HG02588 (cell line): Measurements from ENCODE around the gene GATB.

Experiments
- ATAC-seq: cut with Tn5 transposase; IDR thresholded peaks from one replicate; pipeline ENCODE4 v1.9.1; 2021; ENCODE audit warnings: mild to moderate bottlenecking, moderate library complexity; ENCODE audit not compliant: unreplicated experiment

Gene GATB

DNA sequence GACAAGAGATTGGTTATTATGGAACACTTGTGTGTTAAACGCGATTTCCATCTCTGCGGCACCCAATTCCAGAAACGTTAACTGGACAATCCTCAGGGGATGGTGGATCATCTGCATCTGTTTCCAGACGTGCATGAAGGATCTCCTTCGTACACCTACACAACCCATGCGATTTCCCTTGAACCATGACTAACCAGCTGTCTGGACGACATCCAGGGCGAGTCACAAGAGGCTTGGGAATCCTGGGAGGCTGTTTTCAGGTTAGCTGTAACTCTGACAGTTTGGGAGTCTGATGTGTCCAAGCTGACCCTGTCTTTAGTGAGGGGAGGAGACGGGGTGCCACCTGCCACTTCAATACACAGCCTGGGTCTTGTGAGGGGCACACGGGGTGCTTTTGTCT, 84.5 kb downstream of the GATB start:
- no peak for ATAC-seq

GRCh38 chr4:151675411-151675971, 85.3 kb downstream of the GATB start:
- no peak for ATAC-seq

DNA sequence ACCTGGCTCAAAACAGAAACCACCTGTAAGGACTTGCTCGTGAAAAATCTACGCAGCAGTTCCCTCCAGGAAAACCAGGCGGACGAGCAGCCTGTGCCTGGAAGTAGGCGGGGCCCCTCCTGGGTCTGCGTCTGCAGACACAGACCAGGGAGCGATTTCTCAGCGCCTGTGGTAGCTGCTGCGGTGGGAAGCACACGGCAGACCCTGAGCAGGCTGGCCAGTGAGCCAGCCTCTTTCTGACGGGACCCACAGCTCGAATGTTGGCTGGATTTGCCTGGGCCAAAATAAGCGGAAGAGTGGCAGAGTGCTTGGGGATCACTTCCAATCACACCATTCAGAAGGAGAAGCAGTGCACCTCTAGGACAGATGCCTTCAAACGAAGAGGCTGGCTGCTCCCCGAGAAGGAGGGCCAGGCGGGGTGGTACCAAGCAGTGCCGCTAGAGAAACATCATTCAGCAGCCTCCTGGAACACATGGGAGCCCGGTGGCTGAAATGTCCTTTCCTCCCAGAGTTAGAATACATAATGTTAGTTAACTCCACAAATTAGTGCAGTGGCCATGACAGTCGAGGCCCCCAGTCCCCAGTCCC, 85.9 kb downstream of the GATB start:
- ATAC-seq: no peak

DNA sequence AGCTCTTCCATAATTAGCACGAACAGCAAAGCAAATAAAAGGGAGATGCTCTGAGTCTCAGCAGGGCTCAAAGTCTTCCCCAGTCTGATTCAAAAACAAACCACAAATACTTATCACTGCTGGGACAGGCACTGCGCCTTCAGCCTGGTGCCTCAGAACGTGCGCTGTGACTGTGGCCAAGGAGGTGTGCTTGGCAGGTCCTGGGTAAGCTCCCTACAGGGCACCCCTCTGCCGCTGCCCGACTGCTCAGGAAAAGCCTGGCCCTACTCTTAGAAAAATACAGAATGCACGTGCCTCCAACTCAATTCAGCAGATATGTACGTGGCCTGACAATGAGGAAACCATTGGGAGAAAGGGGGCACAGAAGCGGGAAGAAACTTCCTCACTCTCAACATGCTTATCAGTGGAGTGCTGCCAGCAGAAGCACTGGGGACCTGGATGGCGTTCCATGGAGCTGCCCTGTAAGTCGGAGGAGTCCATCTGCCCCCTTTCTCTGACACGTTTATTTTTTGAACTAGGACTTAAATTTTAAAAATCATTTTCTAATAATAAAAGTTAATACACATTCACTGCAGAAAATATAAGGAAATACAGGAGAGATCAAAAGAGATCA, 86.8 kb downstream of the GATB start:
- no peak for ATAC-seq

- ATAC-seq: no peak
Observed at GRCh38 chr4:151672996-151673395, 87.8 kb downstream of the GATB start.

- ATAC-seq: no peak
Observed at GRCh38 chr4:151671541-151672059, 89.2 kb downstream of the GATB start.

DNA sequence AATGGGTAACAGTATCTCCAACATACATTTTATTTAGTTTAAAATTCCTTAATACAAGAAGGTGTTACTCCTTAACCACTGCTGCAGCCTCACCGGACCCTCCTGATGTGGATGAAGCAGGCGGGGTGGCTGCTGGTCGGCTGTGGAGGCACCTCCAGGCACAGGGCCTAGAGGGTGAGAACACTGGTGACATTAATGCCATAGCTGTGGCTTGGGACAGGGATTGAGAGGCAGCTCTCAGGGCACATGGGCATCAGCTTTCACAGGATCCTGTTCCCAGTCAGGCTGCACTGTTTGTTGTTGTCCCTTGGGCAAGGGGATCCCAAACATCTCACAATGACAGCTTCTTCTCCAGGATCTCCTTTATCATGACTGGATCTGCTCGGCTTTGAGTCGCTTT, 90.0 kb downstream of the GATB start:
- ATAC-seq: no peak

GRCh38 chr4:151669990-151670389, 90.8 kb downstream of the GATB start:
- ATAC-seq: no peak

- no peak for ATAC-seq
Observed at GRCh38 chr4:151668689-151669402, 92.0 kb downstream of the GATB start.

DNA sequence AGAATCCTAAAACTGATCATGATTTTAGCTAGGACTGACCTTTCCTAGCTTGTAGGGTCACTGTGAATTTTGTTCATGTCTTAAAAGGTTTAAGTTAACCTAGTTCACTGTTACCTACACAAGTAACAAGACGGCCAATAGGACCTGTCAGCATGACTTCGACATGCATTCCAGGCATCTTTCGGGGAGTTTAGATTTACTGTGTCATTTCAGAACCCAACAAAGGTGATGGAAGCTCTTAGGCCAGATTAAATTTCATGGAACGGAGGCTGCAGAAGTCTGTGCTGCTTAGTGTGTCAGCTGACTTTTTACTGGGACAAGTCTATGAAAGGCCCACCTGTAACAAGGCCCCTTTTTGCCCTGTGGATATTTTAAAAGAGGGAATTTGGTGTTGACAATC, 93.1 kb downstream of the GATB start:
- ATAC-seq: no peak

DNA sequence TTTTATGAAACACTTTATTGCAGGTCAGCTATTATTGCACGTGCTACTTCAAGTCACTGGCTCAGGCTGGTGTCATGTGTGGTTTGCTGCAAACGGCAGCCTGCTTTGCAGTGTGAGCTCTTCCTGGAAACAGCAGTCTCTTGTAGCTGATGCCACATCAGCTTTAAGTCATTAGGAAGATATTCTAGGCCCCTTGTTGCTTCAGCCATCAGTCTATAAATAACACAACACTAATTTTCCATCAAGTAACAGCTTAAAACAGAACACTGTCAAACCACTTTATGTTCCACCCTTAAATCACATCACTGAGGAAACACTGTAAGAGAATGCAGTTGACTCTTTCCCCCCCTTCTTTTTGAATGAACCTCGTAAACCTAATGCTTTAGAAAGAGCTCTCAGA, 93.8 kb downstream of the GATB start:
- no peak for ATAC-seq

DNA sequence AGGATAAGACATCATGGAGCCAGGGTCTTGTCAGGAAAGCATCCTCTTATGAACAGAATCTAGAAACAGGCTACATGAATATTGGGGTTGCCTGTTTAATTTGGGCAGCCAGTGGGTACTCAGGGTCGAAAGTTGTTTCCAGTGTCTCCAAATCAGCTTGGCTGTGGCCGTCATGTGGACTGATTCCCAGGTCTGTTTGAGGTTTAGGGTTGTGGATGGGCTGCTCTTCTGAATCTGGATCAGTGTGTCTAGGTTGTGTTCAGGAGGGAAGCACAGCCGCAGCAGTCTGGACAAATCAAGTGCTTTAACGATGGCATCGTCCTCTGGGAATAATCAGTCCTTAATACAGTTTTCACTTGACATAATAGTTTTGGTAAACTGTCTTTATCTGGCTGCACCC, 94.3 kb downstream of the GATB start:
- ATAC-seq: no peak

GRCh38 chr4:151665785-151666127, 95.1 kb downstream of the GATB start:
- no peak for ATAC-seq

- ATAC-seq: no peak
Observed at GRCh38 chr4:151665022-151665784, 95.6 kb downstream of the GATB start.

DNA sequence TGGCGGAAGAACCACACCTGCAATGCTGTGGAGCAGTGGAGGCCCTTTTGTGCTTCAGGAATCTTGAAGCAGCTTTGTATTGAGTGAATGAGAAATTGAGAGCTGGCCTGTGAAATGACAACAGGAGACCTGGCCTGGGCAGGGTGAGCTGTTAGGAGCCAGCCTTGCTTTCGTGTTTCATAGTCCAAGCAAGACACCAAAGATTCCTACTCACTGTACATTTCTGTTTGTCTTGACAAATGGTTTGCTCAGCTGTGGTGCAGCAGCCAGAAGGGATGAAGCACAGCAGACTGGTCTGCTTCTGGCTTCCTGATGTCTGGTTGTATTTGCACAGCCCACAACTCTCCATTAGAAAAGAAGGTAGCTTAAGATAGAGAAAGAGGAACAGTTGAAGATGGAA, 96.5 kb downstream of the GATB start:
- no peak for ATAC-seq

DNA sequence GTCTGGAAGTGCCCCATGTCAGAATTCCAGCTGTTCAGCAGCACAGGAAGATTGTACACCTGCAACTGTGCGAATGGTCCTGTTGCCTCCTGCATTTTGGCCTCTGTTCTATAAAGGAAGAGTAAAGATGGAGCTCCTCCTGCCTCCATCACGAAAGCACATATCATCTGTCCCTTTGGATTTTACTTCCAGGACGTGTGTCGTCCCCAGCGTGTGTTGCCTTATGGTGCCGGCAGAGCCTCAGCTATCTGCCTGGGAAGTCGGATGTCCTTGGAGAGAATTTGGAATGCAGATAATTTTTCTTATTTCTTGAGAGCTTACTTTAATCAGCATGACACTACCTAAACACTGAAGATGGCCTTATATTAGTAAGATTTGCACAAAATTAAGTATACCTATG, 97.7 kb downstream of the GATB start:
- no peak for ATAC-seq

- no peak for ATAC-seq
Observed at GRCh38 chr4:151661873-151662272, 98.9 kb downstream of the GATB start.

DNA sequence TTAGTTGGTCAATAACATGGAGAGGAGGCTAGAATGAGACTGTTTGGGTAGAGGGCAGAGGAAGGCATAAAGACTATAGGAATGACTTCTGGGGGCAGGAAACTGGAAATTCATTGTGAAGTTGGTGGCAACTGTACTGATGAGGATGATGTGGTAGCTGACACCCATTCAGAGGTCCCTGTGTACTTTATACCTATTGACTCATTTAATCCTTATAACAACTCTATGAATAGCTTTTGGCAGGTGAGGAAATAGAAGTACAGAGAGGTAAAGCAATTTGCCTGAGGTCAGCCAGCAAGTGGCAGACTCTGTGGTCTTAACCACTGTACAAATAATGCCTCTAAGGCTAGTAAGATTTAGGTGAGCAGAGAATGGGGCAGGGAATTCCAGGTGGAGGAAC, 100.1 kb downstream of the GATB start:
- ATAC-seq: no peak

- no peak for ATAC-seq
Observed at GRCh38 chr4:151659601-151660364, 101.0 kb downstream of the GATB start.

GRCh38 chr4:151658959-151659600, 101.7 kb downstream of the GATB start:
- ATAC-seq: no peak
